SU-DHL-6 (cell line): ENCODE measurements around the gene CGB8.
"Not testable (repeated sequence)": the region's sequence is repeated elsewhere in the genome, so short reads cannot be mapped to it uniquely, and the experiment has no call there.

Experiments used
- H2AFZ ChIP-seq: fragments of 200-600 bp; sonication (generic); 2 replicates; pipeline ENCODE4 v1.6.1; 2014; ENCODE audit warnings: low read depth, mild to moderate bottlenecking, moderate library complexity, mixed read lengths, antibody characterized with exemption, low read length; ENCODE audit not compliant: severe bottlenecking
- H3F3A ChIP-seq: fragments of 200-600 bp; shearing (Covaris generic); 2 replicates; pipeline ENCODE4 v1.6.0; 2016; ENCODE audit warnings: antibody characterized with exemption, mild to moderate bottlenecking; ENCODE audit not compliant: insufficient read depth
- H3K27ac ChIP-seq: fragments of 200-600 bp; sonication (generic); 2 replicates; pipeline ENCODE4 v1.5.1; 2016; ENCODE audit warnings: low read depth, mild to moderate bottlenecking, low read length, moderate library complexity, mixed read lengths
- H3K27me3 ChIP-seq: fragments of 200-600 bp; sonication (generic), shearing (Covaris generic); 2 replicates; pipeline ENCODE4 v1.6.0; 2014; ENCODE audit warnings: mild to moderate bottlenecking, low read length
- H3K36me3 ChIP-seq: fragments of 200-600 bp; sonication (generic); 2 replicates; pipeline ENCODE4 v1.6.1; 2014; ENCODE audit warnings: mild to moderate bottlenecking, low read length, mixed read lengths
- H3K4me2 ChIP-seq: fragments of 300-600, 200-600 bp; shearing (Covaris generic), sonication (generic); 2 replicates; pipeline ENCODE4 v1.6.0; 2014; ENCODE audit warnings: low read length, low read depth, mild to moderate bottlenecking; ENCODE audit not compliant: poor library complexity, severe bottlenecking
- H3K4me3 ChIP-seq: fragments of 200-600 bp; sonication (generic); 2 replicates; pipeline ENCODE4 v1.5.1; 2014; ENCODE audit warnings: antibody characterized with exemption, low read length, mild to moderate bottlenecking, mixed read lengths; ENCODE audit not compliant: insufficient read depth, poor library complexity, severe bottlenecking
- H3K79me2 ChIP-seq: fragments of 200-600 bp; sonication (generic); 2 replicates; pipeline ENCODE4 v1.6.1; 2014; ENCODE audit warnings: mild to moderate bottlenecking, low read length, moderate library complexity; ENCODE audit not compliant: insufficient read depth
- H3K9ac ChIP-seq: fragments of 200-600 bp; sonication (generic); 2 replicates; pipeline ENCODE4 v1.7.0; 2014; ENCODE audit warnings: mild to moderate bottlenecking, low read length
- H3K9me2 ChIP-seq: fragments of 200-600 bp; sonication (generic); replicated peaks from 2 replicates; pipeline ENCODE4 v1.6.1; 2014; ENCODE audit warnings: low read length; ENCODE audit not compliant: insufficient read depth
- H3K9me3 ChIP-seq: fragments of 200-600 bp; sonication (generic); 2 replicates; pipeline ENCODE4 v1.6.1; 2014; ENCODE audit warnings: low read length, mixed read lengths; ENCODE audit not compliant: insufficient read depth
- H4K20me1 ChIP-seq: fragments of 200-600 bp; sonication (generic); 2 replicates; pipeline ENCODE4 v1.6.1; 2014; ENCODE audit warnings: low read depth, mild to moderate bottlenecking, antibody characterized with exemption, low read length, moderate library complexity, mixed read lengths
- EZH2phosphoT487 ChIP-seq: fragments of 200-600 bp; sonication (generic), shearing (Covaris generic); conservative IDR thresholded peaks from 2 replicates; pipeline ENCODE4 v1.6.1; 2018; ENCODE audit warnings: mild to moderate bottlenecking, antibody characterized with exemption, low read length, moderate library complexity, mixed read lengths
- TF ChIP-seq, protein P1 (sequence below): fragments of 200-600 bp; sonication (generic); IDR thresholded peaks from one replicate; pipeline ENCODE4 v1.5.1; 2017; ENCODE audit warnings: antibody characterized with exemption, mild to moderate bottlenecking, low read length, moderate library complexity; ENCODE audit not compliant: insufficient read depth, poor library complexity, severe bottlenecking

Gene CGB8

DNA sequence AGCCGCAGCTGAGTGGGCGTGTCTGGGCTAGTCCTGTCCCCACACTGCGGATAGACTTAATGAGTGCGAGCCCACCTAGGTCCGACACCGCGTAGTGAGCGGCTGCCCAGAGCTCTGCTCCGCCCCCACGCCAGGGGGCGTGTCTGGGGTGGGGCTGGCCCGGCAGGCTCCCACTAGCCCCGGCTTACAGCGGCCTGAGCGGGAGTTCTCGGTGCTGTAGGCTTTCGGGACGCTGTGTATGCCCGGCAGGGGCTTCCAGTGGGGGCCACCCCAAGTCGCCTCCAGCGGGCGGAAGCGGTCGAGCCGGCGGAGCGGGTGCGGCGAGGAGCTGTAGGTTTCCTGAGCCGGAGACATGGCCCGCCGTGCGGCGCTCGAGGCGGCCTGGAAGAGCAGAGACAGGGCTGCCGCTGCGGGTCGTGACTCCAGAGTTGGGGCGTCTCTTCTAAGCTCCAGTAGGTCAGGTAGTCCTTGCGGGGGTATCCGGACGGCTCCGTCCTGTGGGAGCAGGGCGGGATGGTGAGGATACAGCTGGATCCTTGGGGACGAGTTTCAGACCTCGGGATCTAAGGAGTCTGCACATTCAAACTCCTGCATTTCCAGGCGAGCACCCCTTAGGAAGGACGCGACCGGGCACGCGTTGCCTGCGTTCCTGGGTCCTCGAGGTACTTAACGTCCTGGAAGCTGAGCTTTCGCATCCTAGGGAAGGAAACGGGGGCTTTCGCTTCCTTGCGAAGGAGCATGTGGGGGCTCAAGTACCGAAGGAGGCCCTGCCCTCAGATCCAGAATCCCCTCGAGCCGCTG, 7.4 kb upstream of the CGB8 start:
- peak overlapping the region; percentile 65 for H3K4me2 ChIP-seq
- no peaks in the 10 kb centered on the region for H3F3A ChIP-seq
- peak overlapping the region; percentile 98 for H2AFZ ChIP-seq
- no peaks in the 10 kb centered on the region for H3K9me2 ChIP-seq
- no peaks in the 10 kb centered on the region for H3K79me2 ChIP-seq
- no peaks in the 10 kb centered on the region for H3K27me3 ChIP-seq
- H3K9ac ChIP-seq = 0 out of 2 replicates have a peak overlapping the region, but pooled peaks have one; percentile 21
- no peaks in the 10 kb centered on the region for H3K36me3 ChIP-seq
- no peaks in the 10 kb centered on the region for H3K9me3 ChIP-seq
- H3K27ac ChIP-seq = no peak overlapping the region
- TF ChIP-seq, protein P1, sequence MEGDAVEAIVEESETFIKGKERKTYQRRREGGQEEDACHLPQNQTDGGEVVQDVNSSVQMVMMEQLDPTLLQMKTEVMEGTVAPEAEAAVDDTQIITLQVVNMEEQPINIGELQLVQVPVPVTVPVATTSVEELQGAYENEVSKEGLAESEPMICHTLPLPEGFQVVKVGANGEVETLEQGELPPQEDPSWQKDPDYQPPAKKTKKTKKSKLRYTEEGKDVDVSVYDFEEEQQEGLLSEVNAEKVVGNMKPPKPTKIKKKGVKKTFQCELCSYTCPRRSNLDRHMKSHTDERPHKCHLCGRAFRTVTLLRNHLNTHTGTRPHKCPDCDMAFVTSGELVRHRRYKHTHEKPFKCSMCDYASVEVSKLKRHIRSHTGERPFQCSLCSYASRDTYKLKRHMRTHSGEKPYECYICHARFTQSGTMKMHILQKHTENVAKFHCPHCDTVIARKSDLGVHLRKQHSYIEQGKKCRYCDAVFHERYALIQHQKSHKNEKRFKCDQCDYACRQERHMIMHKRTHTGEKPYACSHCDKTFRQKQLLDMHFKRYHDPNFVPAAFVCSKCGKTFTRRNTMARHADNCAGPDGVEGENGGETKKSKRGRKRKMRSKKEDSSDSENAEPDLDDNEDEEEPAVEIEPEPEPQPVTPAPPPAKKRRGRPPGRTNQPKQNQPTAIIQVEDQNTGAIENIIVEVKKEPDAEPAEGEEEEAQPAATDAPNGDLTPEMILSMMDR = no peak
- TF ChIP-seq EZH2phosphoT487 = no peak
- H4K20me1 ChIP-seq = no peaks in the 10 kb centered on the region
- peak overlapping the region; percentile 45 for H3K4me3 ChIP-seq

DNA sequence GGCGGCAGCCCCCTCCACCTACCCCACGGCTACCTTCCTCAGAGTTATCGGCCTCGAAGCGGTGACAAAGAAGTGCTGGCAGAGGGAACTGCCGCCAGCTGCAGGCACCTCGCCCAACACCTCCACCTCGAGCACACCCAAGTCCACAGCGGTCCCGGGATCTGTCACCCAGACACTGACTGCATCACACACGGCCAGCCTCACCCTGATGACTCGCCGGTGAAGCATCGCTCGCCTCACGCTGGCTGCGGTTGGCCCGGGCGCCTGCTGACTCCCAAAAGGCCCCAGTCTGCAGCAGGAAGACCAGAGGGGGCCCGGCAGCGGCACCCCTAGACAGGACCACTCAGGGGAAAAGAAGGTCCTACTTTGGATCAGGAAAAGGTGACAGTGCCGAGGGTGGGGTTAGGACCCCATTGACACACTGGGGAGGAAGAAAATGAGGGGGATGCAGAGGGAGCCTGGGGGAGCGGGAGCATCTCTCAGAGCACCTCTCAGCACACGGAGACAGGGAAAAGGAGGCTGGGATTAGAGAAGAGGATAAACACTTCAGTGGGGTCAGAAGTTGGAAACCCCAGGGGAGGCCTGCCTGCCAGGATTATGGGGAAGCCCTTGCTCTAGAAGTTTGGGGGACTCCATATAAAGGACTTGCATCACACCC, 1.6 kb upstream of the CGB8 start:
- not testable (repeated sequence) for H3K4me2 ChIP-seq, H3K9ac ChIP-seq

DNA sequence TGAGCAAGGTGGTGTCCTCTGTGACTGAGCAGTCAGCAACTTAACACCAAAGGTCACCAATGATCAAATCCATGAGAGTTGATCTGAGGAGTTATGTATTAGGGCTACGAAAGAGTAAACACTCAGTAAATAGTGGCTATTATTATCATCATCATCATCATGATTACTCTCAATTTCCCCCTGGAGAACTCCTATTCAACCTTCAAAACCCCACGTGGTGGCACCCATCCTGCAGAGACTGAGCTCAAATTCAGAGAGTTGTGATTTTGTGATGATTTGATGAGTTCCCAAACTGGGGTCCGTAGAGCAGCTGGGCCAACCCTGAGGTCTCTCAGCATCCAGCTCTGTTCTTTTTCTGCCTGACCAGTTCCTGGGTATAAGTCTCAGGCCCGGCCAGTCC, 923 bp upstream of the CGB8 start:
- H3F3A ChIP-seq, H3K4me3 ChIP-seq, H3K9ac ChIP-seq, H3K4me2 ChIP-seq, H3K27ac ChIP-seq, H3K79me2 ChIP-seq, H3K36me3 ChIP-seq, H4K20me1 ChIP-seq, H3K9me2 ChIP-seq, H3K27me3 ChIP-seq, H2AFZ ChIP-seq, H3K9me3 ChIP-seq: not testable (repeated sequence)

More for the DNA sequence above, 1.6 kb upstream of the CGB8 start:
- not testable (repeated sequence) for H2AFZ ChIP-seq, H3K27me3 ChIP-seq, H3K4me3 ChIP-seq, H3K36me3 ChIP-seq, H3K9me2 ChIP-seq, H3F3A ChIP-seq, H3K79me2 ChIP-seq, H3K27ac ChIP-seq, H4K20me1 ChIP-seq, H3K9me3 ChIP-seq

DNA sequence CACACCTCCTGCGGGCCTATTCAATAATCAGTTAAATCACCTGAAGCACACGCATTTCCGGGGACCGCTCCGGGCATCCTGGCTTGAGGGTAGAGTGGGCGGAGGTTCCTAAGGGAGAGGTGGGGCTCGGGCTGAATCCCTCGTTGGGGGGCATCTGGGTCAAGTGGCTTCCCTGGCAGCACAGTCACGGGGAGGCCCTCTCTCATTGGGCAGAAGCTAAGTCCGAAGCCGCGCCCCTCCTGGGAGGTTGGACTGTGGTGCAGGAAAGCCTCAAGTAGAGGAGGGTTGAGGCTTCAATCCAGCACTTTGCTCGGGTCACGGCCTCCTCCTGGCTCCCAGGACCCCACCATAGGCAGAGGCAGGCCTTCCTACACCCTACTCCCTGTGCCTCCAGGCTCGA, 5.4 kb downstream of the CGB8 start, which contains the start of gene CGB5:
Gene CGB5 (plus strand): TSS at position 301 of the 400 bp plus-strand sequence. CDS start 362 bp downstream, outside the sequence.
- H3K27ac ChIP-seq, H3K27me3 ChIP-seq, H3K36me3 ChIP-seq, H3K4me2 ChIP-seq, H2AFZ ChIP-seq, H3K9ac ChIP-seq, H4K20me1 ChIP-seq, H3K79me2 ChIP-seq, H3K9me3 ChIP-seq, H3K4me3 ChIP-seq, H3K9me2 ChIP-seq, H3F3A ChIP-seq: not testable (repeated sequence)

DNA sequence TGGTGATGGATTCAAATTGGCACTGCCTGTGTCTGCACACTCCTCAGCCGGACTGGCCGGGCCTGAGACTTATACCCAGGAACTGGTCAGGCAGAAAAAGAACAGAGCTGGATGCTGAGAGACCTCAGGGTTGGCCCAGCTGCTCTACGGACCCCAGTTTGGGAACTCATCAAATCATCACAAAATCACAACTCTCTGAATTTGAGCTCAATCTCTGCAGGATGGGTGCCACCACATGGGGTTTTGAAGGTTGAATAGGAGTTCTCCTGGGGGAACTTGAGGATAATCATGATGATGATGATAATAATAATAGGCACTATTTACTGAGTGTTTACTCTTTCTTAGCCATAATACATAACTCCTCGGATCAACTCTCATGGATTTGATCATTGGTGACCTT, 6.2 kb downstream of the CGB8 start:
- not testable (repeated sequence) for H3K9me3 ChIP-seq, H3K9ac ChIP-seq, H2AFZ ChIP-seq, H3K79me2 ChIP-seq, H3F3A ChIP-seq, H3K36me3 ChIP-seq, H3K4me3 ChIP-seq, H3K27ac ChIP-seq, H3K27me3 ChIP-seq, H3K4me2 ChIP-seq, H3K9me2 ChIP-seq, H4K20me1 ChIP-seq
